Renal cortical epithelial cell (primary cell): ENCODE data around the gene HOXC9. TPM values are rescaled to one million over a fixed set of nuclear protein-coding genes. Genes with fewer than 3 reads are reported as not detected.

Experiments
- DNase-seq: peaks from one replicate; pipeline ENCODE4 v3.0.0-alpha.2; 2011; ENCODE audit warnings: low read depth
- total RNA-seq: library from RNA; depleted of rRNA; stranded (reverse); fragments of >200 nt; gene quantifications from 2 replicates; pipeline ENCODE4 v1.2.3, GENCODE V29; 2014

The HOXC9 gene
- total RNA-seq, 1 donor from 2014 or later: 6.5 TPM

DNA sequence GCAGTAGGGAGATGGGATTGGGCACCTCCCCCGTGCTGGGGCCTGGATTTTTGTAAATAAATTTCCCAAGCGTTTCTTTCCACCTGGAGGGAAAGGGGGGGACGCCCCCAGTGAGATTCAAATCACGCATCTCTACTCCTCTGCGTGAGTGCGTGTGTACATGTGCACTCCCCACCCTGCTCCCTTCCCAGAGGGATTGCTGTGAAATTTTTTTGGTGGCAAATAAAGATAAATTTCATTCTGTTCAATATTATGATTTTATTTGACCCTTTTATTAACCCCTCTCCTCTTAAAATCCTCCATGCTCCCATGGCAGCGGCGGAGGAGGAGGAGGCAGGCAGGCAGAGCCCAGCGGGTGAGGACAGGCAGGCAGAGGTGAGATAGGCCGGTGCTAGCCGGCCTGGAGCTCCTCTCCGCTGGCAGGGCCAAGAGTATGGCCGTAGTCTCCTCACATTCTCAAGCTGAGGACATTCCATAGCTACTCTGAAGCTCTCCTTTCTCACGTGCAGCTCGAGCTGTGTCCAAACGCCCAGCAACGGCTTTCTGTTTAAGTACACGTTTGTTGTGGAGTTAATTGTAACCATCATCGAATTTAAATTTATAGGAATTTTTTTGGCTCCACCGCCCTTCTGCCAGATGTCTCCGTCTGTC, 23.7 kb upstream of the HOXC9 start:
- no peak for DNase-seq

DNA sequence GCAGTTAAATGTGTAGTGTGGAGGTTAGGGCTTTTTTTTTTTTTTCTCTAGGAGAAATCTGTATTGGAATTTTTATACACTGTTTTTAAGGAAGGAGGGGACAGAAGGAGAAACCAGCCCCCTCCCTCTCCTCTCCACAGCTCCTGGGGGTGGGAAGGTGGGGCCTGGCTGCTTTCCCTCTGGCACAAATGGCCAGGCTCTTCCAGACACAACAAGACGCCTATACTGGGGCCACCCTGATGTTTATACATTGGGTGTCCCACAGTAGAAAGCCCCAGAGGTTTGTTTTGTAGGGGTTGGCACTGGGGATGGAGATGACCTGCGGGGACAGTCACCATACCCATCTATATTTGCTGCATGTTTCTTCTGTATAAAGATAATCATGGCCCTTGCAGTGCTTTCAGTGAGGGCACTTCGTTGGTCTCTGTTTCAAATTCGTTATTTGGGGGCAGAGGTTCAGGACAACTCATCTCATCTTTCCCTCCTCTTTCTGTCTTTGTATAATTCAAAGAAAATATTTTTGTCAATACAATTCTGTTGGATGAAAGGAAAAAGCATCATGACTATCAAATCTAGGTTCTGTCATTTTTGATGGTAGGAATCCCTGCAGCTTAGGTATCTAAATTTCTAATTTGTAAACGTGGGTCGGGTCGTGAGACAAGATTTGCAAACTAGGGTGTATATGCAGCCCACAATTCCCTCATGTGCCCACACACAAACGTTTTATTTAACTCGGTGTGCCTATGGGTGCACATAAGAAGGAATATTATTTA, 23.0 kb upstream of the HOXC9 start:
- no peak for DNase-seq

DNA sequence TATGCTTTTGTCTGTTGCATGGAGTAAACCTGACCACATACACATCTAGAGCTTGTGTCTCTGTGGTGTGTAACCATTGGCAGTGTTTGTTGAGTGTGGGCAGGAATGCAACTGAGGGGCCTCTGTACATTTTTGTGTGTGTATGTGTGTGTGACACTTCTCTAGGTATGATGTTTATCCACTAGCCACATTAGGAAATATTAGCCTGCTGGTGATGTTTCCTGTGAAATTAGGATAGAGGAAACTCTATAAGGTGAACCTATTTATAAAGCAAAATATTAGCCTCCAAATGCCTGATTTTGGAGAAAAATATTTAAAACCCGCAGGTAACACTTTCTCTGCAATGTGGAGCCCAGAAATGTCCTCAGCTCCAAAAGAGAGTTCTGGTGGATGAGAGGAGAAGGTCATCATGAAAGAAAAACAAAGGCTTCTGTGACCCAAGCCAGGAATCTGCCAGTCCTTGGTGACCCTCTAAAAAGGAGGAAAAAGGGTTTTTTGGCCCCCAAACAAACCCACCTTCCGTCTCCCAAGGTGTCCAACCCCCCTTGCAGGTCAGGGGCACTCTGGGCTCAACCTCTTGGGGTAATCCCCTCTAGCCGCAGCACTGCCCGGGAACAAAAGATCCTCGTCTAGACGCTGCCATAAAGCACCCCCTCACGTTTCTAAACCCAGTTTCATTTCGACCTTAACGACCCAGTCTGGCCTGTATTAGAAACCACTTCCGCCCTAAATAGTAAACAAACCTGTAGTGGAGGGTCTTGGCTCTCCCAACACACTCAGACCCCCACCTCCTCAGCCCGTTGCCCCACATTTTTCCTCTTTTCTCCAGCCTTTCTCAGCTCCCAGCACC, 22.1 kb upstream of the HOXC9 start:
- no peak for DNase-seq

DNA sequence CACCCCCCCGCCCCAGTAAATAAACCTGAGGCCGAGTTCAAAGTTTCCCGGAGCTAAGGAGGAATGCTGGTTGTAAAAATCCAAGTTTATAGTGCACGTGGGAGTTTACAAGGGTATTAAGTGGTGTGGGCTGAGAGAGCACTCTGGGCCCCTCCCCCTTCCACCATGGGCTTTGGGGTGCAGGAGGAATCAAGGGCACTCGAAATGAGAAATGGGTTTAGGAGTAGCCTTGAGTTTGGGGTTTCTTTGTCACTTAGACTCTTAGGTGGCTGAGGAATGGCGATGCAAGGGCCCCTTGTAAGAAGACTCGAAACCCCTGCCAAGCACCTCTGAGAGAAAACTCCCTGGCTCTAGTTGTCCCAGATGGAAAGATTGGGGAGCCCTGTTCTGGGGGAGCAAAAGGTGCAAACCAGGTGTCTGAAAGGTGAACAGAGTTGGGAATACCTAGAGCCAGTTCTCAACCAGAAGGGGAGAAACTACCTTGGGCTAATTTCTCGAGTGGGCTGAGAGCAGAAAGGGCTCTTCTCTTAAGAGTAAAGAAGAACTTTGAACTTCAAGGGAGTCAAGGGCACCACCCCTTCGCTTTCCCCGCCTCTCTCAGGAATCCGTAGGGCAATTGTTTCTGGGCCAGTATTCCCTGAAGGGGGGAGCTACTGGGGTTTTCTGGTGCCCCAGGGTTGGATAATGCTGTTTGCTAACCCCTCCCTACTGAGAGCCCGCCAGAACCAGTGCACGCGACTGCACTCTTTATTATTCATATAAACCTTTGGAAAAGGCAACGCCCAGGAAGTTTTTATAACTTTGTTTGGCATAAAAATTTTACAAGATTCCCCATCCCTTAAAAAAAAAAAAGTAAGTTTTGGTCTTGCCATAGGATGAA, 21.2 kb upstream of the HOXC9 start:
- DNase-seq: no peak

DNA sequence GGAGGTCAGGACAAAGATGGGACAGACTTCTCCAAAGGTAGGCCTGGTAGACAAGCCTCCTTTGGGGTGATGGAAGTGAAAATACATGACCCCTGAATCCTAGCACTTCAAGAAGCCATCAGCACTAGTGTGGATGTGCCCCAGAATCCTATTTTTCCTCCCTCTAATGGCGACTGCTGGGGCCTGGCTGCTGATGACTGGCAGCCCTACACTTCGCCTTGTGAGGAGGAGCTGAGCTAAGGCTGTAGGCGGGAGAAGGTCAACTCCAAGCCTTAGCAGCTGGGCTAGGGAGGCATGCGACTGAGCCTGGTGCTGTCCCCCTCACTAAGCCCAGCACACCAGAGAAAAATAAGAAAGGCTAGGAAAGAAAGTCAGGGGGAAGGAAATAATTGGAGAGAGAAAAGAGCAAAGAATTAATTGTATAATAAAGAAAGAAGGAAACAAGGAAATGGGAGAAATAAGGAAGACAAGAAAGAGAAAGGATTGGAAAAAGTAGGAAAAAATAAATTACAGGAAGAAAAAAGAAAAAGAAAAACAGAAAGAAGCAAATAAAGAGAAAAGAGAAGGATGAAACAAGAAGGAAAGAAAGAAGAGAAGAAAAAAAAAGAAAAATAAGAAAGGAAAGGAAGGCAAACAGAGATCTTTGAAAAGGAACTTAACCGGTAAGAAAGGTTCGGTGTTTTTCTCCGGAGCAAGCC, 19.7 kb upstream of the HOXC9 start:
- no peak for DNase-seq

DNA sequence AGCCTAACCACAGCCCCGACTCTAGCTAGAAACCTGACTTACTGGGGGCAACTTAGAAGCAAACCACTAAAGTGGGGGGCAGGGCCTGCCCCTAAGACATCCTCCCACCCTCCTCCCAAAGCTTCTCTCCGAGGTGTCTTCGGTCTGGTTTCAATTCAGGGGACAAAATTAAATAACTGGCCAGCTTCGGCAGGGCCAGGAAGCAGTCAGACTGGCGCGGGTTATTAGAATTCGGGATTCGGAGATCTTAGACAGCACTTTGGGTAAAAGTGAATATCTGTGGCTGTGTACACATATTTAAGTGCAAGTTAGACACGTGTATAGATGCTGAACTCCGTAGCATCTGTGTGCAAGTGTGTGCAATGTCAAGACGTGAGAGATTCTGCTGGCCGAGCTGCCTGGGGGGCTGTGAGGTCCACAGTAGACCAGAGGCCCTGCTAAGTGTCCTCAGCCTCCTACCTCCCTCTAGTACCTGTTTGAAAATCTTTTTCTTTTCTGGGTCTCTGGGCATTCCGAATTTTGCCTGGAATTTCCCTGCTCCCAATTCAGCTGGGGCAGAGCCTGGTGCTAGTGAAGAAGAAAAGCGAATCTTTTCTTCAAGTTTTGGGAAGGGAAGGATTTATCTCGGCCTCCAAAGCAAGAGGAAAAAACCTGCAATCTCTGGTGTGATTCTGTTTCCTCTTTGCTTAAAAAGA, 19.0 kb upstream of the HOXC9 start:
- DNase-seq: no peak

DNA sequence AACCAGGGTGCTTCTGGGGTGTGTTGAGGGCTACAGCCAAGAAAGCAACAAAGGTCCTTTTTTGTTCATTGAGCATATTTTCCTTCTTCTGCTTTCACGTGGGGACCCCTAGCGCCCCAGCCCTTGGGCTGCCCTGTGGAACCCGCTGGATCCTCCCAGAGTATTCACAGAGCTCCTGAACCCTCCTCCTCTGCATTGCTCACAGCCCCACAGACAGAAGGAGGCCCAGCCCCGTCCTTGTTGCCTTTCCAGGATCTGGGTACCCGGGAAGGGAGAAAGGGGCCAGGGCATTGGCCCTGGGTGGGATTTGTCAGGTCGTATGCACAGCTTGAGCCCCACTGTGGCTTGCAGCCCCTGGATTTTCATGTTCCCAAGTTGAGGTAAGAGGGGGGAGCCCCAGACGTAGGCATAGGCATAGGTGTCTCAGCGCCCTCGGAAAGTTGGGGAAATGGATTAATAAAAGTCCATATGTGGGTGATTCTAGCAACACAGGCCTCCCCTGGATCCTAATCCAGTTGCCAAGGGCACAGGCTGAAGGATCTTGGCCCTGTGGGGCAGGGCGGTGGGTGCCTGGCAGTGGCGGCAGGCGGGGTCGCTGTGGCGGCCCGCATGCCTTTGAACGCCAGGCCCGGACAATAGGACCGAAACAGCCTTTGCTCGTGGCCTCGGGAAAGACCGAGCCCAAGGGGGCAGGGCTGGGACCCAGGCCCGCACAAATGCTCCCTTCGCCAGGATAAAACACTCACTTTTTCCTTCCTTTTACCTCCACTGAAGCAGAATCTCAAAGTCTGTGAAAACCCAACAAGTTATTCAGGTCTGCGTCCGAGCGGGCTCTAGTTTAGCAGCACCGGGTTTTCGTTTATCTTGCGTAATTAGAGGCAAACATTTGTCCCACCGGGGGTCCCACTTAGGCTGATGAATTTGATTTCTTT, 18.1 kb upstream of the HOXC9 start:
- DNase-seq: no peak

DNA sequence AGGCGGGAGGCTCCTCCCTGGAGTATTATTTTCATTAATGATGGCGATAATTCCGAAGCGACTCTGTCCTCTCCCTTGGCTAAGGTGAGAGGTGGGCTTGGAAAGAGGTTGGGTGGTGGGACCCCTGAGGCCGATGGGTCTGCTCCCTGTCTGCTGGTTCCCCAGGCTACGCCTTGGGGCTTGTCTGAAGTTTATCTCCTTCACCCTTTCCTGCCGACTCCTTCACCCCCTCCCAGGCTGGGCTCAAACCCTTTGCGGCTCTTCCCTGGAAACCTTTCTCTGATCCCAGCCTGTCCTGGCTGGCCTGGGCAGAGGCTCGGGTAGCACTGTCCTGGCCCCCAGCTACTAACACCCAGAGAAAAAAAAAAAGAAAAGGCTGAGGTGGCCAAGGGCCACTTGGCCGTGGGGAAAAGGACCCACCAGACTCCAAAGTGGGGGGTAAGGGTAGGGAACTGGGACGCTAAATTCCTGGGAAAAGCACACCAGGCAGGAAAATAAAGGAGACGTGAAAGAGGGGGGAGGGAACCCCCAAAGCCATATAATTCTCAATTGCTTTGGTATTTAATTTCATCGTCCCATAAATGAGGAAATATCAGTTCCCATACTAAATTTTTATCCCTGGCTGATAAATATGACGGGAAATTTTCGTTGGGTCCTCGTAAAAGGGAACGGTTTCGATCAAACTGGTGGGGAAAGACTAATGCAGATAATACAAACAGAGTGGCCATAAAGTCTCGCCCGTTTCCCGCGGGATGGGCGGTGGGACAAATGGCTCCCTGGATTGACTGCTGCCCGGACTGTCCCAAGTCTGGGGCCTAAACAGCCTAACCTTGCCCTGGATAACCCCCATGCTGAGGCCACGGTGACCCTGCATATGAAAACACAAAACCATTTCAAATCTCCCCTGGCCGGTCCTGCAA, 17.1 kb upstream of the HOXC9 start:
- no peak for DNase-seq

DNA sequence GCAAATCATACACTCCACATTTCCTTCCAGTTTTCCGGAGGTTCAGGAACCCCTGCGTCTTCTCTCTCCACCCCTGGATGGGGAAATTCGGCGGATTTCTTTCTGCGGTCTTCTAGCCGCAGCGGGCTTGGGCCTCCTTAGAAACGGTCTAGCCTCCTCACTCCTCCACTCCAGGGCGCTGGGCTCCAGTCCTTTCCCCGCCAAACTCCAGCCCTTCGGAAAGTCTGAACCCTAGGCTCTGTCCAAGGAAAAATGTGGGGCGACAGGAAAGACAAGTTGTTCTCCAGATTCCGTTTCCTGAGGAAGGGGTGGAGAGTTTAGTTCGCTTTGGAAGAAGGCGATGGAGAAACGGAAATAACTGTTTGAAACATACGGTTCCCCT, 16.4 kb upstream of the HOXC9 start:
- no peak for DNase-seq

DNA sequence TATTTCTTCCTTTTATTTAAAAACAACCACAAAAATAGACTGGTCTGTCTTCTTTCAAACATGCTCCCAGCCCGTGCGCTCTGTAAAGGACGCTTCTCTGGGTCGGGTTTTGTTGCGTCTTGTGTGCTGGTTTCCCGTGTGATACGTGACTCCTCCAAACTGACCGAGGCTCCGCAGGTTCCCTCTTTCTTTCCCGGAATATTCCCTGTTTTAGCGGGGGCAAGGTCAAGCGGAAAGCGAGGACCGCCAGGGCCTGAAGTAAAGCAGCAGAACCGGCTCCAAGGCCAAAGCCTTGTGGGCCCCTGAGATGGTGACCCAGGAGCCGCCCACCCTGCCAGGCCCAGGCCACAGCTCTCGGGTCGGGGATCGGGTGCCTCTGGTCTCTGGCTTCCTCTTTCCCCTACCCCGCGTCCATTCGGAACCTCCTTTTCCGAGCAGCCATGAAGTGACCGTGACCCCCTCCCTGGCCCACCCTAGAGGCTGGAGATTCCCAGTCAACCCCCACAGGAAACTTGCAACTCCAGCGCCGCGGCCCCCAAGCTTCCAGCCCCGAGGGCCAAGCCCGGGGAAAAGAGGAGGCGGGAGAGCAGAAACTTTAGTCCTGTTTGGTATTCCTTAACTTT, 15.9 kb upstream of the HOXC9 start:
- no peak for DNase-seq

DNA sequence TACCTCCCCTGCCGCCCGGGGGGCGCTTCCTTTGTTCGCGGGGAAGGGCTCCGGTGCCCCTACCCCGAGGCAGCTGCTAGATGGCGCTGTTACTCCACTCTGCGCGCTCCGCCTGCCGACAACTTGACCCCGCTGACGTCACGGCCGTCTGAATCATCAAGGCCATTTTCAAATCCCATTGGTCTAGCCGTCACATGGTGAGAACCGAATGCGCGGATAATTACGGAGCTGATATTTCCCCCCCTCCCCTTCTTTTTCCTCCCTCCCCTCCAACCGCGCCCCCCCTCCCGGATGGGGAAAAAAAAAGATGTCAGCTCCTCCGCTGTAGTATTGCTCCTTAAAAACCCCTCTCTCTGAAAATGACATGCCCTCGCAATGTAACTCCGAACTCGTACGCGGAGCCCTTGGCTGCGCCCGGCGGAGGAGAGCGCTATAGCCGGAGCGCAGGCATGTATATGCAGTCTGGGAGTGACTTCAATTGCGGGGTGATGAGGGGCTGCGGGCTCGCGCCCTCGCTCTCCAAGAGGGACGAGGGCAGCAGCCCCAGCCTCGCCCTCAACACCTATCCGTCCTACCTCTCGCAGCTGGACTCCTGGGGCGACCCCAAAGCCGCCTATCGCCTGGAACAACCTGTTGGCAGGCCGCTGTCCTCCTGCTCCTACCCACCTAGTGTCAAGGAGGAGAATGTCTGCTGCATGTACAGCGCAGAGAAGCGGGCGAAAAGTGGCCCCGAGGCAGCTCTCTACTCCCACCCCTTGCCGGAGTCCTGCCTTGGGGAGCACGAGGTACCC, 14.9 kb upstream of the HOXC9 start, which contains the start of gene HOXC10:
HOXC10 (plus strand) TSS at position 246 of the 791 bp plus-strand sequence; CDS start at position 360, 114 bp downstream.
- DNase-seq: peak; percentile 95

DNA sequence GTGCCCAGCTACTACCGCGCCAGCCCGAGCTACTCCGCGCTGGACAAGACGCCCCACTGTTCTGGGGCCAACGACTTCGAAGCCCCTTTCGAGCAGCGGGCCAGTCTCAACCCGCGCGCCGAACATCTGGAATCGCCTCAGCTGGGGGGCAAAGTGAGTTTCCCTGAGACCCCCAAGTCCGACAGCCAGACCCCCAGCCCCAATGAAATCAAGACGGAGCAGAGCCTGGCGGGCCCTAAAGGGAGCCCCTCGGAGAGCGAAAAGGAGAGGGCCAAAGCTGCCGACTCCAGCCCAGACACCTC, 14.3 kb upstream of the HOXC9 start:
- DNase-seq: no peak

DNA sequence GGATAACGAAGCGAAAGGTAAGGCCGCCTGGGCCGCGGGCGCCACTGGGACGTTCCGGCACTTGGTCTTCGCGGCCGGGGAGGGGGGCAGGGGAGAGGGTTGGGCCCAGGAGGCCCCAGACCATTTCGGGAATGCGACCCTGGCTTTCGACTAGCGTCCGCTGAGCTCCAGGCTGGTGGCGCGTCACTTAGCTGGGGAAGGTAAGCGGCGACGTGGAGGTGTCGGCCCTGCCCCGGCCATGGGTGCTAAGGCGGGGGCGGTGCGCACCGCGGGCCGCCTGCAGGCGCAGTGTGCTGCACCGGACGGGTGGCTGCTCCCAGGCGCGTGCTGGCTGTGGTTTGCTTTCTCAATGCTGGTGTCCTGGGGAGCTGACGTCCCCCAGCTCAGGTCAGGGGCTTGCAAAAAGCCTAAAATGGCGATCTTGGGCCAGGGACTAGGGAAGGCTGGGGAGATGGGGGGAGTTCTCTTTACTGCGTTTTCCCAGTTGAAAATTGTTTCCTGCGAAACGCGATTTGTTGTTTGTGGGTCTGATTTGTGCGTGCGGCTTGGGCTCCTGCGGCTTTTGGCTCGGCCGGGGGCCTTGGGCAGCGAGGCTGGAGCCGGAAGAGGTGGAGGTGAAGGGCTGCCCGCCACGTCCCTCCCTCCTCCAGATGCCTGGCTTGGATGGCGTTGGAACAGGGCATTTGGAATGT, 13.8 kb upstream of the HOXC9 start:
- no peak for DNase-seq

DNA sequence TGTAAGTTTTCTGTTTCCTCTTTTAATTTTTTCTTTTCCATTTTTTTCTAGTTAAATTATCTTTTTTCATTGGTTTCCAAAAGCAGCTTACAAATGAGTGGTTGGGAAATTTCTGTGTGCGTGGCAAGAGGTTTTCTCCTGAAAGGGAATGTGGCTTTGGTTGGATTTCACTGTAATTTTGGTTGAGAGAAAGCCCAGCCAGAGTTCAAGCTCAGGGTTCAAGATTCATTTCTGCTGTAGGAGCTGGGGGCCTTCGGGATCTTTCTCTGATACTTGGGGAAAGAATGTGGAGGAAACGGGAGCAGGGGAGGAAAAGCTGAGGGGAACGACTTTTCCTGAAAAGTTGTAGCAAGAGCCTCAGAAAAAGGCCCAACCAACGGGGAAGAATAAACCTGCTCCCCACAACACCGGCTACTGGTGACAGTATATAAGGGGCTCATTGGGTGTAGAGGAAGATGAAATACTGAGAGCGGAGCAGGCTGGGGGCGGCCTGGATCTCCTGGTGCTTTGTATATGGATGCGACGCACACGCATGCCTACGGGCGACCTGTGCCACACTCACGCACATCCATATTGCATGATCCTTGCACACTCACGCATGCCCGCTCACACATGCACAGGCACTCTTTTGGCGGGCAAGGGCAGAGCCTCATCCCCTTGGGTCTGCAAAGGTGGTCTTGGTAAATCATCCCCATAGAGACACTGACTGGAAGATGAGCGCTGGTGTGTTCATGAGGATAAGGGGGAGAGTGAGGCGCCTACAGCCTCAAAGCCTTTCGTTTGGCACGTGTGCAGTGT, 13.1 kb upstream of the HOXC9 start:
- DNase-seq: no peak

DNA sequence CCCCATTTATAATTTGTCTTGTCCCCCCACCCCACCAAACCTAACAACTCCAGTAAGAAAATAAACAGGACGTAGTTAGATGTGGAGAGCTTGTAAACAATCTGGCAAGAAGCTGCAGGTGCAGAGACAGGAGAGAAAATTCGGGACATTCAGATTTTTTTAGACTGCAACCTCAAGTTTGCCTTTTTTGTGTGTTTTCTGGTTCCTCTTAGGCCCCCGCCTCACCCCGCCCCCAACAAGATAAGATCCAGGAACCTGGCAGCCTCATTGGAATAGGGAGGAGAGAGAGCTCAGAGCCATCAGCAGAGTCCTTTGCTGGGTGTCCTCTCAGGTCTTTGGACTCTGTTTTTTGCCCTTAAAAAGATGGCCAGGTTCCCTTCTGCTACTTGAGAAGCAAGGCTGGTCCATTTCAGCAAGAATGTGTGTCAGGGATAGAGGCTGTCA, 12.2 kb upstream of the HOXC9 start:
- no peak for DNase-seq
